HG02610 (cell line): ENCODE data around the gene ARID1B.

Experiments used
- ATAC-seq: cut with Tn5 transposase; IDR thresholded peaks from one replicate; pipeline ENCODE4 v1.9.1; 2021; ENCODE audit warnings: mild to moderate bottlenecking, moderate library complexity; ENCODE audit not compliant: unreplicated experiment

Gene ARID1B

DNA sequence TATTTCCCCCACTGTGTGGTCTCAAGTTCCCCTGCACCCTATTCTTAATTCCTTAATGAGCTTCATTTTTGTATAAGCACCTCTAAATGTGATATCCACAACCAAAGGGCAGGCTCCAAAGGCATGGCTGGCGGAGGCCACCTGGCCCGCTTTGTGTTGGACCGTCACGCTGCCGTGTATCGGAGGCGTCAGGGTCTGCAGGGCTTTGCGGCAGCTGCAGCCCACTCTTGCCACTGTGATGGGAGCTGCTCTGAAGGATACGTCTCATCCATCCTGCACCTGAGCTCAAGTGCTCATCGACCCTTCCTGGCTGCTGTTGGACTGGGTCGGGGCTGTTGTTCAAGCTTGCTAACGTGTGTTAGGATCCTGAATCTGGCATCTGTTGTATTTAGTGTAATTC, 177.6 kb downstream of the ARID1B start:
- no peak for ATAC-seq

DNA sequence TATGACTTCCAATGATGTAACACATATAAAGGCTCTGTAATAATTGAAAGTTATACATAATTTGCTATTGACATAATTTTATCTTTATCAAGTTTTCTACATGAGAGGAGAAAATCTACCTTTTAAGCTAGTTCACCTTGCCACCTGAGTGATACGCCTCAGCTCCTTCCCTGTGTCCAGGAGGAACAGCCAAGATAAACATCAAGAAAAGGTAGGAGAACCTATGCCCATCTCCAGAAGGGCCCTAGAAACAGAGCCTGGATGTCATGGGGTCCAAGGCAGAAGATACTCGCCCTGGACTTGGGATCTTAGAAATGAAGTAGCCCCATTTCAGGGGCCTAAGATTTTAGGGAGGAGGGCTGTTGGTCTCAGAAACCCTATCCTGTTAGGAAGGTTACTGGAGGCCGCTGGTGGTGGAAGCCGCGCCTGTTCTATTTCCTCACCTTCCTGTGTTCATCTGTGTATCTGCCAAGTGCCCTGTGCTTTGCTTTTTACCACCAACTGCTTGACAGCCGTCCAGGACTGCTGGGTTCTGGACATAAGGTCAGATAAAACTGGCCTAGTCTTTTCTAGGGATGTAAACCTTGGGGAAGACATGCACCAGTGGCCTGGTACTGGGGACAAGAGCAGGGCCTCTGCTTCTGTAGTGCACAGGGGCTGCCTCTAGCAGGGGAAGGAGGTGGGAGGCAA, 178.5 kb downstream of the ARID1B start:
- ATAC-seq = no peak

DNA sequence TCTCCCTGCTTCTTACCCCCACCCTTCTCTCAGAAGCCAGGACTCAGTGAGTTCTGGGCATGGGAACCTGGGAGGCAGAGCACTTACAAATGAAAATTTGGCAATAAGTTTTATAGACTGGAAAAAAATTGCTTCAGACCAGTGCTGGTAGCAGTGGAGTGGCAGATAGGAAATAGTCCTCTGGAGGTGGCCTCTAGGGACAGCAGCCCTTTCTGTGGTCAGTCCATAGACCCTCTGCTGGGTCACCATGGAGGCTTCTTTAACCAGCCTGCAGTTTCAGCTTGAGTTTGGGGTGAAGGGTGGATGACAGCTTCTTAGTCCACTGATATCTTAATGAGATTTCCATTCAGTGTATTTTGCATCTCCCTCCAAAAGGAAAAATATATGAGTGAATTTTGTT, 179.1 kb downstream of the ARID1B start:
- ATAC-seq = no peak

DNA sequence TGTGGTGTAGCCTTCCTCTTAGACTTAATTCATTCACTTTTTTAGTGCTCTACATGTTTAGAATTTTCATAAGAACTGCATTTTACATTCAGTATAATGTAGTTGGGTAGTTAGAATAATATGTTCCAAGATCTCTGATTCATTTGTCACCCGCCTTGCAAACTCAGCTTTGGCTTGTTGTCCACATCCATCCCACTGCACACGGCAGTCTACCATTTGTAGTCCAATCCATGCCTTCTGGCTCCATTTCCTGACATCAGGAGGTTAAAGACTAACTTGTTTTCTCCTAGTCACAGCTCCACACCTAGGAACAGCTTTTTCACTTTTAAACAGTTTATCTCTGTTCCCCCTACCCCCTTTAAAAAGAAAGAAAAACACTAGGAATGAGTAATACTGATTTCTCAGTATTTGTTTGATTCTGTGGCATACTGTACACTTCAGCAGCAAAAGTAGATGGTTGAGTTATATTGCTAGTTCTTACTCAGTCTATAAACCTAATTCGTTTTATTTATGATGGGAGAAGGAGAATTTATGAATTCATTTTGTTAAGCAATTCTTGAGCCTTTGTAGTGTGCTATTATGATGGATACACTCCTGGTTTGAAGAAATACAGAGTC, 180.9 kb downstream of the ARID1B start:
- ATAC-seq = peak; percentile 87

DNA sequence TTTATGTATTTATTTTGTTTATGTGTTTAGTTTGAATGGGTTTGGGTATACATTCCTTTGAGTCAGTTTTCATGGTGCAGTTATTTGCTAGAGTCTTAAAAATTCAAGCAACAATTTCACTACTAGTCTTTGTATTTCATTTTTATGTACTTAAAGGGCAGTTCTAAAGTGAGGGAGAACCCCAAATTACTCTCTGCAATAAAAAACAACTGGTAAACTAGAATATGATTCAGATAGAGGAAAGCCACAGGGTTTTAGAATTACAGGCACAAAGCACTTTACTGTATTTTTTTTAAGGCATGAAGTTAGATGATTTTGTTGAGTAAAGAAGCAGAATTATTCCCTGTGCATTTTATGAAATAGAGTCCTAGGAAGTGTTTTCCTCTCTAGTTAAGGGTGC, 183.3 kb downstream of the ARID1B start:
- ATAC-seq = no peak

DNA sequence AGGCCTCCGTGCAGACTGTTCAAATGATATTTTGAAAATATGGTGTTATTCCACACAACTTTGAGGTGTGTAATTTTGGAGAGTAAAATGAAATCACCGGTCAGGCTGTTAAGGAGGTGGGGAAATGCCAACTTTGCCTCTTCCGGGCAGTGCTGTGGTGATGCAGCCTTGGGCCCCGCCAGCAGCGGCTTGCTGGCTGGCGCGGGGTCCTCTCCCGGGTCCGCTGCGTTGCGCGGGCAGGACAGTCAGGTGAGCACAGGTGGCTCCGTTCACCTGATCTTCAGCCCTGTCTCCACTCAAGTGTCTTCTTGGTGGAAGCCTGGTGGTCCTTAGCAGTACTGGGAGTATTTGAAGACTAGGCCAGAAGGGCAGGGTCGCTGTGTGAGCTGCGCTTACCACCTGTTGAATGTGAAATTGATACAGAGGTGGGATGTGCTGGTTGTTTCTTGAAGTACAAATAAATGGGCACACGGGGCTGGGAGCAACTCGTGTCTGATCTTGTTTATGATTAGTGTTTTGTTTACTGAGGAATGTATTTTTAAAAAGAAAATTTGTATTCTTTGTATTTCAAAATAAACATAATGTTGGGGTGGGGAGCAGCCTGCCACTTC, 184.2 kb downstream of the ARID1B start:
- ATAC-seq = no peak

DNA sequence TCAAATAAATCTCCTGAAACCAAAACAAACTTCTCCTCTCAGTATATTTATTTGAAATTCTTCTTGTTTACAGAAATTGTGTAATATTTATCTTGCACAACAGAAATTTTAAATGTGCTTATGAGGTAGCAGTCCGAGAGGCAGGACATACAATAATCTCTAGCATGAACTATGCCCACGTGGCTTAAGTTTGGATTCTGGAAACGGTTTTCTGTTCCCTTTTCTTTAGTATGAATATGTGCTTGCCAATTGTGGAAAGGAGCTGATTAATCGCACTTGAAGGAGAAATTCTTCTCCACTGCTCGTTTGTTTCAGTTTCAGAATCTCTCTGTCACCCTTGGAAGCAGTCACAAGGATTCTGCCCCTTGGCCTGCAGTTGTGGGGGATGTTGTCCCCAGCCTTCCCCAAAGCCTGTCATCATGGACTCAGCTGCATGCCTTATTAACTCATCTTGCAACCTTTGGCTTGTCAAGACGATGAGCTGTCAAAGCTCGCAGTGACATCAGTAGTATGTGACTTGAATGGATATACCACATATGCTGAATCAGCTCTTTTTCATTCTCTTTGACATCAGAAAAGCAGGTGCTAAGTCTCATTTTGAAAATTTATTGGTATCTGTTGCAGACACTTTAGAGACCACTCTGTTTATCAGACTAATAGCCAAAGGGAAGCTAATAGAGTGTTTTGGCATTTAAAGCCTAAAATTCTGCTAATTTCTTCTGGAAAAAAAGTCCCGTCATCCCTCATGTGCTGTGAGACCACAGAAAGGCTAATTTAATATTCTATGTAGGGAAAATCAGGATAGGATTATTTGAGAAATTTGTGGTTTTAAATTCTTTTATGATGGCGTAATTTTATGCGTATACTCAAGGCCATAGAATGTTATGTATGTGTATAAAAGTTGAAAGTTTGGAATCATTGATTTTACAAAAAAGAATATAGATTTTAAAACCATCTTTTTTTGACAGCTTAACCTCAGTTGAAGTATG, 186.8 kb downstream of the ARID1B start:
- ATAC-seq = peak; percentile 82

DNA sequence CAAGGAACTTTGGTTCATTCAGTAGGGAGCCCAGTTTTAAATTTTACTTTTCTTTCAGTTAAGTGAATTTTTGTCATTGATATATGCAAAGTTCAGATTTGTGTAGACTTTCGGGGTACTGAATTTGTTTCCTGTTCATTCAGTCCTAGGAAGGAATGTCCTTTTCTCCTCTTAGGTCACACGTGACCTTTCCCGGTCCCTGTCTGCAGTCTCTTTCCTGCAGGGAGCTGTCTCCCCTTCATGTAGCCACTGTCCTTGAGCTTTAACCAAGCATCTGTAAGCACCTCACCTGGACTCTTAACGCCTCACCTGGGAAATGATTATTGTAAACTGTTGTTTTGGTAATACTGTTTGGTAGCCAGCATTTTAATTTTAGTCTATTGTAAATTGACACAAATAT, 190.7 kb downstream of the ARID1B start:
- no peak for ATAC-seq

DNA sequence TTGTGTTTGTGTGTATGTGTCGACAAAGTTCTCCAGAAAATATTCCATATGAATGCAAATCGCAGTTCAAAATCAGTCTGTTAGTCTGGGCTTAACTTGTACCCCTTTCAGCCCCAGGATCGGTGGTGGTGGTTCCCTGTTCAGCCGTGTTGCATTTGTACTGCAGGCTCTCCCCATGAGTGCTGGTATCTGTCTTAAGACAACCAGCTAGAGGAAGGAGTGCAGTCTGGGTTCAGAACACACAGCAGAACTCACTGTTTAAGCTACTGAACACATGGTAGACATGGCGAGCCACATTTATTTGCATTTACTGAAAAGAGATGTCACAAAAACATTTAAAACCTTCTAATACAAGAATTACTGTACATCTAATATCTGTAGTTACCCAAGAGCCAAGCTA, 192.1 kb downstream of the ARID1B start:
- ATAC-seq = no peak

DNA sequence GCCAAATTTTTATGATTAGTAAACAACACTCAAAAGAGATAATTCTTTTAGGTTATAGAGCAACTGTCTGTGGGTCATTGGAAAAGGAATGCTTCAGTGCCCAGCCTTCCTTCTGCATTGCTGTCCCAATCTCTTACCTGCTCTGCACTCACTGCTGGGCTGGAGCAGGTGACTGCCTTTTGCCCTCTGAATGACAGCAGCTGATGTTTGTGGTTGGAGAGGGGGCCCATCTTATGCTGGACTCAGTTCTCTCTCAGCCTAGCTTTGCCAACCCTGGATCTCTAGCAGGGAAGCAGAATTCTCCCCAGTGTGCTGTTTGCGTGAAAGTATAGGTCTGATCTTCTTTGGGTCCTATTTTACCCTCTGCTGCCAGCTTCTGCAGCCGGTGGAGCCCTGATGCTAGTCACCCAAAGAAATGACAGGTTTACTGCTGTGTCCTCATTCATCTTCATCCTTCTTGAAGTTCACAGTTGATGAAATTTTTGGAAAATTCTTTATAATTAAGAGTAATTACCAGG, 193.5 kb downstream of the ARID1B start:
- no peak for ATAC-seq

DNA sequence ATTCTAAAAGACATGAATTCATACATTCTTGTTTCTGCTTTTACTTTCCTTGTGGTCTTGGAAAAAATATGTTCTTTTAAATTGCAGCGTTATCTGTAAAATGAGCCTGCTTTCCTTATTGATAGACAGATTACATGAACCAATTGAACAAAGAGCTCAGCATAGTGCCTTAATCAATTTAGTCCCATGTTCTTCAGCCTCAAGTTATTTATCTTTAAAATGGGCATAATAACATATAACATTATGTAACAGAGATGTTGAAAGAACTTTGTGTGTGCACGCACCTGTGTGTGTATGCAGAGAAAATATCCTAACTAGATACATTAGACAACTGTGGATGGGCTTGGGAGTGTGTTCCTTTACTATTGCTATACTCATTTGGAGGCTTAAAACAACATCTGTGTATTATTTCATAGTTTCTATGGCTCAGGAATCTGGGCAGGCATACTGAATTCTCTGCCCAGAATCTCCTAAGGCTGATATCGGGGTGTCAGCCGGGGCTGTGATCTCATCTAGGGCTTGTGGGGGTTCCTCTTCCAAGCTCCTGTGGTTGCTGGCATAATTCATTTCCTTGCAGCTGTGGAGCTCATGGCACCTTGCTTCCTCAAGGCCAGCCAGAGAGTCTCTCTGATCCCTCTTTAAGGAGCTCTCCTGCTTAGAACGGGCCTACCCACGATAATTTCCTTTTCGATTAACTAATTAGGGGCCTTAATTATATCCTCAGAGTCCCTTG, 194.1 kb downstream of the ARID1B start:
- ATAC-seq = no peak

DNA sequence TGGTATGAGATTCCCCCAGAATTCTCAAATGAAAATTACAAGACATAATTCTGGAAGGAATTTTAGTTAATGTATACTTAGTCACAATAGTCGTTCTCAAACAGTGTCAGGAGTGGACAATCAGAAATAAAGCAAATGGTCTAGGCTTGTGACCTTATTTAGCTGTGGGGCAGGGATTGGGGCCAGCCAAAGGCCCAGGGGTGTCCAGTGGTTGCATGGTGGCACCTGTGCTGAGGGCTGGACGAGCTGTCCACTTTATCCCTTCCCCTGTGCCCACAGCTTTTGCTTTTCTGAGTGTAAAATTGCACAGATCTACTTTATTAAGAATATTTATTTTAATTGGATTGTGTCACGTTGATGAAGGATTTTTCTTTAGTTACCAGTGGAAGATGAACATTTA, 195.0 kb downstream of the ARID1B start:
- no peak for ATAC-seq

DNA sequence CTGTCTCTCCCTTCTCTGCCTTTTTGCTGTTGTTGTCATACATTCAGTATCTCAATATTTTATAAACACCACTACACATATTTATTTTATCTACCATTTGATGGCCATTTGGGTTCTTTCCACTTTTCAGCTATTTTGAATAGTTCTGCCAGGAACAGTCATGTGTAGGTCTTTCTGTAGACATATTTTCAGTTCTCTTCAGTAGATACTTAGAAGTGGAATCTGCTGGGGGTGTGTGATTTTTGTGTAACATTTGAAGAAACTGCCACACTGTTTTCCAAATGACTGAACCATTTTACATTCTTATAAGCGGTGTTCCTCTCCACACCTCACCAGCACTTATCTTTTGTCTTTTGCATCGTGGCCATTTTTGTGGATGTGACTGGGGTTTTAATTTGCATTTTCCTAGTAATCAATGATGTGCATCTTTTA, 197.7 kb downstream of the ARID1B start:
- ATAC-seq = no peak

DNA sequence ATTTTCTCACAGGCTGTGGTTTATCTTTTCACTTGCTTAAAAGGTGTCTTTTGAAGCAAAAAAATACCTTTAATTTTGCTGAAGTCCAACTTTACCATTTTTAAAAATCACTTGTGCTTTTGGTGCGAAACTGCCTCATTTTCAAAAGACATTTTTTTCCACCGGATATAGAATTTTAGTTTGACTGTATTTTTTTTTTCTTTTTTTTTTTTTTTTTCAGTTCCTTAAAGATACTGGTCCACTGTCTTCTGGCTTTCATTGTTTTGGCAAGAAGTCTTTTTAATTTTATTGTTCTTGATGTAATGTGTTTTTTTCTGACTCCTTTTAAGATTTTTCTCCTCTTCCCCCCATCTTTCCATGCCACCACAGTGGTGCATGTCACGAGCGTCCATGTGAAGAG, 198.2 kb downstream of the ARID1B start:
- no peak for ATAC-seq

DNA sequence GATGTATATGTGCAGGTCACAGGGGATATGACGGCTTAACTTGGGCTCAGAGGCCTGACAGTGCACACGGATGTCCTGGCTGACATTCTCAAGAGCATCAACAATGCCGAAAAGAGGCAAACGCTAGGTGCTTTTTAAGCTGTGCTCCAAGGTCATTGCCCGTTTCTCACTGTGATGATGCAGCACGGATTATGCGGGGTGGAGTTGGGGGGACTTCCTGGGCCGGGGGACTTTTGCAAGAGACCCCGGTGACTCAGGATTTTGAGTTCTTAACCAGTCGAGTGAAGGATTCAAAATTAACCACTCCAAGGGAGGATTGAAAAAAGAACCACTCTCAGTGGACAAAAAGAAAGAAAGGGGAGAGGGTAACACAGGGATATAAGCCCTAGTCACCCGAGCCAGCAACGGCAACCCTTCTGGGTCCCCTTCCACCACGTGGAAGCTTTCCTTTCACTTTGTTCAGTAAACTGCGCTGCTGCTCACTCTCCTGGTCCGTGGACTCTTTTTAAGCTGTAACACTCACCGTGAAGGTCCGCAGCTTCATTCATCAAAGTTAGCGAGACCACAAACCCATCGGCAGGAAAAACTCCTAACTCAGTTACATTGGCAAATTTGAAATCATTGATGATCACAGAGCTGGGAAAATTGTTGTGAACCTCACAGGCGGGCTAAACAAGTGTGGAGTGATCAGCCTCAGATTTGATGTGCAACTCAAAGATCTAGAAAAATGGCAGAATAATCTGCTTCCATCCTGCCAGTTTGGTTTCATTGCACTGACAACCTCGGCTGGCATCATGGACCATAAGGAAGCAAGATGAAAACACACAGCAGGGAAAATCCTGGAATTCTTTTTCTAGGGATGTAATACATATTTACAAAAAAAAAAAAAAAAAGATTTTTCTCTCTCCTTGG, 199.3 kb downstream of the ARID1B start:
- ATAC-seq = no peak

DNA sequence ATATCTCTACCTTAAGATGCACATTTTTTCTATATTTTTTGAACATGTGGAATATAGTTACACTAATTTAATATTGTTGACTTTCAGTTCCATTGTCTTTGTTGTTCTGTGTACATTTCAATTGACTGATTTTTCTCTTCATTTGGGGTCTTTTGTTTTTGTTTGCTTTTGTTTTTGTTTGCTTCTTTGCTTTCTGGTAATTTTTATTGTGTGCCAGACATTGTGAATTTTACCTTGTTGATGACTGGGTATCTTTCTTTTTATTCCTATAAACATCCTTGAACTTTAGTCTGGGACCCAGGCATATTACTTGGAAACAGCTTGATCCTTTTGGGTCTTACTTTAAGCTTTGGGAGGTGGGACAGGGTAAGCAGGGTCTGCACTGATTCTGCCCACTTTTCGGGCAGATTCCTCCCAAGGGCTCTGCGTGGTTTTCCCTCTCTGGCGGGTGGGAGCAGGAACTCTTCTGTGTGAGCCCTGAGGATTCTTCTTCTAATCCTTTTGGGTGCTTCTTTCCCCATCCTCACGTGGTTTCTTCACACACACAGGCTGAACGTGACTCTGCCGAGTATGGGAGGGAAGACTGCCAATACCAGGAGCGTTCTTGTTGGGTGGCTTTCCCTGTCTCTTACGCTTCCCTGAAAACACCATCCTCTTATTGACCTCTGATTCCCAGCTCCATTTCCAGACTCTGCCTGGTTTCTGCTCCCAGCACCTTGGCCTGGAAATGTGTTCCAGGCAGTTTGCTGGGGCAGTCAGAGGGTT, 200.5 kb downstream of the ARID1B start:
- no peak for ATAC-seq

DNA sequence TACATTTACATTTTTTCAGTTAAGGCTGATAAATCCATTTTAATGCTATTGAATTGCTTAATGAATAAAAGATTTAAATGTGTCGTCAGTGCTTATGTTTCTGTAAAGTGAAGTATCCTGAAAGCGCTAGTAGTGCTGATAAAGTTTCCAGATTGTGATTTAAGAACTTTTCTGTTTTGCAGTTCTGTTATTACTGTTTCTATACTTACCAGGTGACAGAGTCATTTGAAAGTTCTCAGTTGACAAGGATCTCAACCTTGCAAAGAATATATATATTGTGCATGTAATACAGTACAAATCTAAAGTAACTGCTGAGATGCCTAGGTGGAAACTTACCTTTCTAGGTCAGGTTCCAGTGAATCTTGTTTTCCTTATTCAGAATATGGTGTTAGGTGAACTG, 201.8 kb downstream of the ARID1B start:
- peak; percentile 81 for ATAC-seq

DNA sequence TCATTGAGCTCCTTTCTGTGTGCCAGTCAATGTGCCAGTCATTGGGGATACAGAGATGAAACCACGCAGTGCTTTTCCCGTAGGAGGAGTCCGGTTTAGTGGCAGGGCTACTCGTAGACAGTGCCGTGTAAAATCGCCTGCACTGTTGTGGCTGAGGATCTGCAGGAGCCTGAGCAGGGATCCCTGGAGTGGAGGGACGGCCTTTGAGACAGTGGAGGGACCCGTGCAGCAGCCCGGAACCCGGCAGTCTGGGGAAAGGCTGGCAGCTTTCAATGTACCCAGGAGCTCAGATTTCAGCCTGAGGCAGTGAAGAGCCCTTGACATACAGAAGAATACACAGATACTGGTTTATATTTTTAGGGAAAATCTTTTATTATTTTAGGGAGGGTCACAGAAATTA, 203.3 kb downstream of the ARID1B start:
- no peak for ATAC-seq

DNA sequence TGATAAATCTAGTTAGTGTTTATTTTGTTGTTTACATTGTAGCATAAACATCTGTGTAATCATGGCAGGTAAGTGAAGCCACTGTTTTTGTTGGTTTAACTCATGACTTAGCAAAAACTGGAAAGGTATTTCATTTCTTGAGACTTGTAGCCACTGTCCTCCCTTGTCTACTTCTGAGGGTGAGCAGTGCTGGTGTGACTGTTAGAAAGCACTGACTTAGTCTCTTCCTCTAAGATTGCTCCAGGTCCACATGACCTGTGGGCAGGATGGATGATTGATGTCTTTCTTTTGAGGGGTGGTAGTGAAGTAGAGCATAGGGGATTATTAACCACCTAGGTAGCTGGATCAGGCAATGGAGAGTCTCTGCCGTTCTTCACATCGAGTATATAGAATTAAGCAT, 203.8 kb downstream of the ARID1B start:
- no peak for ATAC-seq
